AG09309 (cell line): ENCODE measurements around the gene BTBD2.

Experiments used
- DNase-seq: peaks from one replicate; pipeline ENCODE4 v3.0.0-alpha.2; 2010; ENCODE audit warnings: low read depth
- H3K4me3 ChIP-seq: 2 replicates; pipeline ENCODE4 v1.5.1; 2011; ENCODE audit warnings: mild to moderate bottlenecking, low read depth, low read length, moderate library complexity; ENCODE audit not compliant: control insufficient read depth
- CTCF ChIP-seq: IDR thresholded peaks from 2 replicates; pipeline ENCODE4 v1.5.1; 2011; ENCODE audit warnings: mild to moderate bottlenecking, low read depth, low read length, inconsistent platforms; ENCODE audit not compliant: insufficient read depth, control insufficient read depth; ENCODE audit errors: missing control alignments

The BTBD2 gene

GRCh38 chr19:2015608-2015950 lies at the start of gene BTBD2:
Gene BTBD2 (minus strand): TSS chr19:2015714. CDS start chr19:2015703, 11 bp downstream.
- peak within 1 kb of the TSS; percentile 86 for H3K4me3 ChIP-seq
- no peak for TF ChIP-seq CTCF
- peak; percentile 52 for DNase-seq

- no peak for DNase-seq
- no peak overlapping the region for H3K4me3 ChIP-seq
- TF ChIP-seq CTCF: no peak
Measured at GRCh38 chr19:2064788-2065524, 49.4 kb upstream of the BTBD2 start.

- no peak for TF ChIP-seq CTCF
- no peak overlapping the region for H3K4me3 ChIP-seq
- no peak for DNase-seq
Measured at GRCh38 chr19:2064395-2064787, 48.9 kb upstream of the BTBD2 start.

GRCh38 chr19:2063824-2064223 lies 48.3 kb upstream of the BTBD2 start:
- DNase-seq: no peak
- no peak for TF ChIP-seq CTCF
- no peak overlapping the region for H3K4me3 ChIP-seq

GRCh38 chr19:2062770-2063169 lies 47.3 kb upstream of the BTBD2 start:
- no peak for DNase-seq
- TF ChIP-seq CTCF: no peak
- no peak overlapping the region for H3K4me3 ChIP-seq

GRCh38 chr19:2062389-2062729 lies 46.8 kb upstream of the BTBD2 start:
- TF ChIP-seq CTCF: no peak
- H3K4me3 ChIP-seq: peak overlapping the region; percentile 67; the same call in 1 of the 2 replicates
- no peak for DNase-seq
